Mucosa of descending colon (tissue), 3 donors: ENCODE data around the gene CRTAC1. TPM values are rescaled to one million over a fixed set of nuclear protein-coding genes. Genes with fewer than 3 reads are reported as not detected.
"Not testable (repeated sequence)": the region's sequence is repeated elsewhere in the genome, so short reads cannot be mapped to it uniquely, and the experiment has no call there.

ENCODE experiments used
- ATAC-seq: fragments of 200-7000 bp; cut with Tn5 transposase; one replicate; pipeline ENCODE4 v1.9.1; 2020; ENCODE audit warnings: mild to moderate bottlenecking, moderate library complexity
- DNase-seq, 3 donors: peaks; one replicate each; pipeline ENCODE4 v3.0.0-alpha.2; 2020
- H3K36me3 ChIP-seq: fragments of 200-600 bp; one replicate; pipeline ENCODE4 v1.8.0; 2021; ENCODE audit warnings: low read depth, mild to moderate bottlenecking
- H3K4me1 ChIP-seq: fragments of 200-600 bp; one replicate; pipeline ENCODE4 v1.8.0; 2021; ENCODE audit warnings: low read depth, mild to moderate bottlenecking
- H3K4me3 ChIP-seq: fragments of 200-600 bp; one replicate; pipeline ENCODE4 v1.8.0; 2021; ENCODE audit warnings: mild to moderate bottlenecking
- H3K9me3 ChIP-seq: fragments of 200-600 bp; one replicate; pipeline ENCODE4 v1.8.0; 2021; ENCODE audit warnings: mild to moderate bottlenecking
- intact Hi-C, 2 donors: fragments of 100-400 bp; cut with DNase I in 1 of 2; cut with micrococcal nuclease in 1 of 2; formaldehyde crosslinking; loops; one replicate each; pipeline versions ENCODE4 v1.11.0 to v1.11.1; 2022; cut with DNase I, micrococcal nuclease
- total RNA-seq, 3 donors: library from RNA; stranded (reverse); fragmentation: NEBNext Ultra II Directional in 2 of 3; extraction: Animal tissue kit (Norgen Biotek cat#: 25700) in 2 of 3; gene quantifications; one replicate each; pipeline versions ENCODE4 v1.2.1 to v1.2.4, GENCODE V29; 2021 to 2023
- TF ChIP-seq, protein P1 (sequence below): fragments of 200-600 bp; IDR thresholded peaks from one replicate; pipeline ENCODE4 v1.8.0; 2022; ENCODE audit warnings: antibody characterized with exemption, mild to moderate bottlenecking
- donor health status: DM: no; HTN: no; CAD: no; lungs with moderate emphysema.
- donor health status: DM: no; HTN: no; CAD: no.
- donor health status: DM: no; HTN: yes; CAD: no.

CRTAC1 gene
- total RNA-seq, 3 donors from 2014 or later, result 0.17 to 8.8 (median 1.0) TPM

DNA sequence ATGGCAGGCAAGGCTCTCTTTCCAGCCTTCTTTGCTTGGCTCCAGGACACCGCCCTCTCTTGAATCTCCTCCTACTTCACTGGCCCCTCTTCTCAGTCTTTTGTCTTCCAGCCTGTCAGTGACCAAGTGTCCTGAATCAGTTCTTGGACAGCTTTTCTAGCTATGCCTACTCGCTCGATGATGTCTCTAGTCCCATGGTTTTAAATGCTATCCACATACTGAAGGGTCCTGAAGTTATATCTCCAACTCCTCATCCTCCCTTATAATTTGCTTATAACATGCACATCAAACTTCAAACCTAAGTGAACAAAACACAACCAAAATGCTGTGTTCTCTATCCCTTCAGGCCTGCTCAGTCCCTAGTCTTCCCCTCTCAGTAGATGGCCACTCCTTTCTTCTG lies 185.7 kb downstream of the CRTAC1 start:
- Histone ChIP-seq H3K9me3 (no peaks in the 10 kb centered on the region), H3K4me1 (no peaks in the 10 kb centered on the region), H3K4me3 (no peak overlapping the region), H3K36me3 (no peaks in the 10 kb centered on the region)
- intact Hi-C loops, result no loop called here
- TF ChIP-seq, protein P1, sequence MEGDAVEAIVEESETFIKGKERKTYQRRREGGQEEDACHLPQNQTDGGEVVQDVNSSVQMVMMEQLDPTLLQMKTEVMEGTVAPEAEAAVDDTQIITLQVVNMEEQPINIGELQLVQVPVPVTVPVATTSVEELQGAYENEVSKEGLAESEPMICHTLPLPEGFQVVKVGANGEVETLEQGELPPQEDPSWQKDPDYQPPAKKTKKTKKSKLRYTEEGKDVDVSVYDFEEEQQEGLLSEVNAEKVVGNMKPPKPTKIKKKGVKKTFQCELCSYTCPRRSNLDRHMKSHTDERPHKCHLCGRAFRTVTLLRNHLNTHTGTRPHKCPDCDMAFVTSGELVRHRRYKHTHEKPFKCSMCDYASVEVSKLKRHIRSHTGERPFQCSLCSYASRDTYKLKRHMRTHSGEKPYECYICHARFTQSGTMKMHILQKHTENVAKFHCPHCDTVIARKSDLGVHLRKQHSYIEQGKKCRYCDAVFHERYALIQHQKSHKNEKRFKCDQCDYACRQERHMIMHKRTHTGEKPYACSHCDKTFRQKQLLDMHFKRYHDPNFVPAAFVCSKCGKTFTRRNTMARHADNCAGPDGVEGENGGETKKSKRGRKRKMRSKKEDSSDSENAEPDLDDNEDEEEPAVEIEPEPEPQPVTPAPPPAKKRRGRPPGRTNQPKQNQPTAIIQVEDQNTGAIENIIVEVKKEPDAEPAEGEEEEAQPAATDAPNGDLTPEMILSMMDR, result no peak
- DNase-seq (no peak), ATAC-seq (no peak)

DNA sequence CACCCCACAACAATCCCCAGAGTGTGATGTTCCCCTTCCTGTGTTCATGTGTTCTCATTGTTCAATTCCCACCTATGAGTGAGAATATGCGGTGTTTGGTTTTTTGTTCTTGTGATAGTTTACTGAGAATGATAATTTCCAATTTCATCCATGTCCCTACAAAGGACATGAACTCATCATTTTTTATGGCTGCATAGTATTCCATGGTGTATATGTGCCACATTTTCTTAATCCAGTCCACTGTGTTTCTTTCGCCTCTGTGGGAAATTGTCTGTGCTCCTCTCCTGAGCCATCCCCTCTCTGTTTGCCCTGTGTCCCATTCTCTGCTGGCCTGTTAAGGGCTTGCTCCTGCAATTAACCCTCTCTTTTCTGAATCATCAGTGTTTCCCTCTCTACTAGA lies 186.4 kb downstream of the CRTAC1 start:
- H3K4me1 ChIP-seq, H3K36me3 ChIP-seq, intact Hi-C loops, DNase-seq, H3K4me3 ChIP-seq, H3K9me3 ChIP-seq, ATAC-seq: not testable (repeated sequence)

DNA sequence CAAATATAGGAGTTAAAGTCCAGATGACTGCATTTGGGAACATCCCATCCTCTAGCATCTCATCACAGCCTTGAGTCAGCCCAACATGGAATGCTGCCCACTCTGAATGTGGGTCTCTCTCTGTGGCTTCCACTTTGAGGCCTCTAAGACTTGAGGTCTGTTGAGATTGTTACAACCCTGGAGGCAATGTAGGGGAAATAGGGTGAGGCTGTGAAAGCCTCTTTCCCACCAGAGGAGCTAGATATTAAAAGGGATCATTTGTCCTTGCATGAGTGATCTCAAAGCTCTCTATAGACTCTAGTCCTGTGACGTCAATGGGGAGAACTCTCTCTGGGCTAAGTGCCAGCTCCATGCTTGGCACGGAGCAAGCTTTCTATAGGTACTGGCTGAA lies 187.1 kb downstream of the CRTAC1 start:
- H3K4me1 ChIP-seq, result no peaks in the 10 kb centered on the region
- intact Hi-C loops, result no loop called here
- no peaks in the 10 kb centered on the region for H3K9me3 ChIP-seq
- H3K36me3 ChIP-seq, result no peaks in the 10 kb centered on the region
- H3K4me3 ChIP-seq, result no peak overlapping the region
- DNase-seq (no peak), ATAC-seq (no peak)
- TF ChIP-seq, protein P1, result no peak

DNA sequence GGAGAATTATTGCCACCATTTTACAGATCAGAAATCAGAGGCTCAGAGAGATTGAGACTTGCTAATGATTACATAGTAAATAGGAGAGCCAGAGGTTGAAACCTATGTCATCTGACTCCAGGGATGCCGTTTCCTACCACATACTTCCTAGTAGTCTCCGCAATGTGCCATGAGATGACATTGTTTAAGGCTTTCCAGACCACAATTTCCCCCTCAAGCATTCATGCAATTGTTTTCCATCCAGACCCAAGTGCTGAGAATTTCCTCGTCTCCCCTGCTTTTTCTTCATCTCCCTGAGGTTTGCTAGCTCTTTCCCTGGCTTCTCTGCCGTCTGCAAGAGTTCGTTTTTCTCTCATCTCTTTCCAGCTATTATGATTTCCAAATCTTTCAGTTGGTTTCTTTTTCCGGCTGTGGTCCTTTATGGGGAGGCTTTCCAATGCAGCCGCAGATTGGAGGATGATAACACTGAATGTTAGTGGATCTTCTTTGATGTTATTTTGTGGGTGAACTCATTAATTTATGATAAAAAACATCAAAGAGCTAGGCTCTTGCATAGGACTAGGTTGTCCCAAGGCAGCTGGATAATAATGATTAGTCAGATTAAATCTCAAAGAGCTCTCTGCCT lies 187.7 kb downstream of the CRTAC1 start:
- no peak for DNase-seq
- H3K36me3 ChIP-seq, result no peaks in the 10 kb centered on the region
- TF ChIP-seq, protein P1, result no peak
- intact Hi-C loops, result no loop called here
- H3K4me3 ChIP-seq, result no peak overlapping the region
- H3K9me3 ChIP-seq, result no peaks in the 10 kb centered on the region
- no peaks in the 10 kb centered on the region for H3K4me1 ChIP-seq
- ATAC-seq, result no peak

DNA sequence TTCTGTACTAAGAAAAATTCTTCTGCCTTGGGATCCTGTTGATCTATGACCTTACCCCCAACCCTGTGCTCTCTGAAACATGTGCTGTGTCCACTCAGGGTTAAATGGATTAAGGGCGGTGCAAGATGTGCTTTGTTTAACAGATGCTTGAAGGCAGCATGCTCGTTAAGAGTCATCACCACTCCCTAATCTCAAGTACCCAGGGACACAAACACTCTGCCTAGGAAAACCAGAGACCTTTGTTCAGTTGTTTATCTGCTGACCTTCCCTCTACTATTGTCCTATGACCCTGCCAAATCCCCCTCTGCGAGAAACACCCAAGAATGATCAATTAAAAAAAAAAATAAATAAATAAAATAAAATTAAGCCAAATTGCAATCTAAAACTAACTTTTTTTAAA lies 188.3 kb downstream of the CRTAC1 start:
- intact Hi-C loops, H3K4me1 ChIP-seq, H3K36me3 ChIP-seq, H3K9me3 ChIP-seq, DNase-seq, ATAC-seq, H3K4me3 ChIP-seq: not testable (repeated sequence)

DNA sequence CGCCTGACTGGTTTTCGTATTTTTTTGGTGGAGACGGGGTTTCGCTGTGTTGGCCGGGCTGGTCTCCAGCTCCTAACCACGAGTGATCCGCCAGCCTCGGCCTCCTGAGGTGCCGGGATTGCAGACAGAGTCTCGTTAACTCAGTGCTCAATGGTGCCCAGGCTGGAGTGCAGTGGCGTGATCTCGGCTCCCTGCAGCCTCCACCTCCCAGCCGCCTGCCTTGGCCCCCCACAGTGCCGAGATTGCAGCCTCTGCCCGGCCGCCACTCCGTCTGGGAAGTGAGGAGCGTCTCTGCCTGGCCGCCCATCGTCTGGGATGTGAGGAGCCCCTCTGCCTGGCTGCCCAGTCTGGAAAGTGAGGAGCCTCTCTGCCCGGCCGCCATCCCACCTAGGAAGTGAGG lies 189.3 kb downstream of the CRTAC1 start:
- H3K9me3 ChIP-seq, intact Hi-C loops, ATAC-seq, H3K4me3 ChIP-seq, DNase-seq, H3K36me3 ChIP-seq, H3K4me1 ChIP-seq: not testable (repeated sequence)

DNA sequence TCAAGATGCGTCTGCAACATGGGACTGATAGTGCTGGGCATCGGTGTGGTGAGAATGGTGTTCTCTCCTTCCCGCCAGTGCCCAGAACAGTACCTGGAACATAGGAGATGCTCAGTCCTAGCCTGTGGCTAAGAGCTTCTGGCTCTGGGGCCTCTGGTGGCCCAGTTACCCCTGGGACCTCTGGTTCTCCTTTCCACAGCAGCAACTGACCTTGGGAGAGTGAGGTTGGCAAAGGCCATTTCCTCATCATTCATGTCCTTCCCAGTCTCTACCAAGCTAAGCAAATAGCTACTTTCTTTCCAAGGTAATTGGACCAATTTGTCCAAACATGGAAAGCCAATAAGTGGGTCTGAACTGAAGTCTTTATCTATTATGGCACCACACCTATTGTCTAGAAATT lies 192.3 kb downstream of the CRTAC1 start:
- Histone ChIP-seq H3K36me3 (no peaks in the 10 kb centered on the region), H3K4me3 (no peak overlapping the region), H3K4me1 (no peaks in the 10 kb centered on the region), H3K9me3 (no peaks in the 10 kb centered on the region)
- ATAC-seq (no peak), DNase-seq (no peak)
- intact Hi-C loops, result no loop called here
- TF ChIP-seq, protein P1, result no peak
